IMR-90 (cell line): ENCODE data around the gene MAP2K5. TPM values are rescaled to one million over a fixed set of nuclear protein-coding genes. Genes with fewer than 3 reads are reported as not detected.

Experiments
- ATAC-seq: fragments of 200-7000 bp; cut with Tn5 transposase; 2 replicates; pipeline ENCODE4 v1.9.1; 2020; ENCODE audit warnings: low read depth, mild to moderate bottlenecking, moderate library complexity
- BruUV-seq: library from RNA; stranded (reverse); fragments of 400-500 nt; replicated peaks from 2 replicates; lab custom pipeline; 2021; lab: Mats Ljungman, UMichigan
- CTCF ChIA-PET: fragments of 300-600 bp; formaldehyde crosslinking; extraction: SDS; loops from one replicate; lab custom pipeline; 2021; ENCODE audit warnings: antibody characterized with exemption; lab: Yijun Ruan, JAX
- POLR2A ChIA-PET: fragments of 300-600 bp; sonication (Branson Sonifier 250); formaldehyde crosslinking; loops from one replicate; lab custom pipeline; 2022; ENCODE audit warnings: antibody characterized with exemption; ENCODE audit not compliant: unreplicated experiment; lab: Charles Lee
- DNase-seq: peaks from one replicate; pipeline ENCODE4 v3.0.0; 2013
- H2AFZ ChIP-seq: replicated peaks from 2 replicates; pipeline ENCODE3; 2013; ENCODE audit warnings: low read length, mild to moderate bottlenecking; ENCODE audit not compliant: poor library complexity
- H2AK5ac ChIP-seq: 2 replicates; pipeline ENCODE4 v1.6.1; 2013; ENCODE audit warnings: low read depth, low read length, inconsistent platforms
- H2AK9ac ChIP-seq: replicated peaks from 2 replicates; pipeline ENCODE3; 2013; ENCODE audit warnings: mild to moderate bottlenecking, low read depth, low read length, moderate library complexity; ENCODE audit not compliant: poor library complexity
- H2BK120ac ChIP-seq: 2 replicates; pipeline ENCODE4 v1.6.1; 2013; ENCODE audit warnings: low read depth, low read length, inconsistent platforms
- H2BK15ac ChIP-seq: 3 replicates; pipeline ENCODE4 v1.6.1; 2013; ENCODE audit warnings: low read depth, low read length, inconsistent platforms
- H2BK20ac ChIP-seq: 2 replicates; pipeline ENCODE4 v1.6.1; 2013; ENCODE audit warnings: low read depth, mild to moderate bottlenecking, inconsistent platforms, low read length, moderate library complexity
- H2BK5ac ChIP-seq: 2 replicates; pipeline ENCODE4 v1.6.1; 2013; ENCODE audit warnings: mild to moderate bottlenecking, low read depth, low read length, inconsistent platforms; ENCODE audit not compliant: poor library complexity, severe bottlenecking
- H3K14ac ChIP-seq: replicated peaks from 2 replicates; pipeline ENCODE4 v1.6.1; 2013; ENCODE audit warnings: low read depth, low read length, inconsistent platforms
- H3K18ac ChIP-seq: 2 replicates; pipeline ENCODE4 v1.6.1; 2013; ENCODE audit warnings: low read depth, low read length, control low read depth
- H3K23ac ChIP-seq: 2 replicates; pipeline ENCODE4 v1.6.1; 2013; ENCODE audit warnings: low read depth, low read length, inconsistent platforms
- H3K27ac ChIP-seq: 2 replicates; pipeline ENCODE4 v1.5.1; 2013; ENCODE audit warnings: mild to moderate bottlenecking, control low read depth, low read length; ENCODE audit not compliant: insufficient read depth
- H3K27me3 ChIP-seq: 2 replicates; pipeline ENCODE4 v1.6.1; 2013; ENCODE audit warnings: low read length; ENCODE audit not compliant: control insufficient read depth, insufficient read depth
- H3K36me3 ChIP-seq: 2 replicates; pipeline ENCODE4 v1.6.1; 2013; ENCODE audit warnings: low read length, mixed read lengths; ENCODE audit not compliant: control insufficient read depth, insufficient read depth
- H3K4ac ChIP-seq: 2 replicates; pipeline ENCODE4 v1.6.1; 2013; ENCODE audit warnings: low read depth, low read length, inconsistent platforms
- H3K4me1 ChIP-seq: 2 replicates; pipeline ENCODE4 v1.6.1; 2013; ENCODE audit warnings: low read length, mixed read lengths; ENCODE audit not compliant: control insufficient read depth, insufficient read depth
- H3K4me2 ChIP-seq: 2 replicates; pipeline ENCODE4 v1.6.1; 2013; ENCODE audit warnings: low read depth, mild to moderate bottlenecking, control low read depth, low read length, moderate library complexity
- H3K4me3 ChIP-seq: 2 replicates; pipeline ENCODE4 v1.5.1; 2013; ENCODE audit warnings: low read depth, mild to moderate bottlenecking, control low read depth, low read length, moderate library complexity; ENCODE audit not compliant: insufficient read depth
- H3K56ac ChIP-seq: 2 replicates; pipeline ENCODE4 v1.6.1; 2013; ENCODE audit warnings: low read length, inconsistent platforms; ENCODE audit not compliant: insufficient read depth; ENCODE audit errors: extremely low read depth
- H3K79me1 ChIP-seq, 2 experiments: 2 replicates each; pipeline ENCODE4 v1.6.1; 2013; ENCODE audit warnings: low read length in 2 of 2, inconsistent platforms in 1 of 2, low read depth in 1 of 2
- H3K9ac ChIP-seq: 2 replicates; pipeline ENCODE4 v1.6.1; 2013; ENCODE audit warnings: low read depth, low read length, control low read depth
- H3K9me1 ChIP-seq: 2 replicates; pipeline ENCODE4 v1.6.1; 2013; ENCODE audit warnings: low read length, inconsistent platforms; ENCODE audit not compliant: insufficient read depth
- H3K9me3 ChIP-seq: 2 replicates; pipeline ENCODE4 v1.6.1; 2013; ENCODE audit warnings: low read length; ENCODE audit not compliant: control insufficient read depth, insufficient read depth
- H4K20me1 ChIP-seq: 2 replicates; pipeline ENCODE4 v1.6.1; 2013; ENCODE audit warnings: low read length, inconsistent platforms; ENCODE audit not compliant: insufficient read depth
- H4K5ac ChIP-seq: 2 replicates; pipeline ENCODE4 v1.6.1; 2013; ENCODE audit warnings: mild to moderate bottlenecking, low read depth, low read length, control low read depth
- H4K8ac ChIP-seq, 2 experiments: 2 replicates each; pipeline ENCODE4 v1.6.1; 2013; ENCODE audit warnings: low read depth in 2 of 2, low read length in 2 of 2, control low read depth in 1 of 2, inconsistent platforms in 1 of 2
- H4K91ac ChIP-seq: 2 replicates; pipeline ENCODE4 v1.6.1; 2013; ENCODE audit warnings: low read depth, low read length, inconsistent platforms; ENCODE audit not compliant: insufficient read depth
- BHLHE40 ChIP-seq: fragments of 150-350 bp; IDR thresholded peaks from 2 replicates; pipeline ENCODE4 v1.6.1; 2016; ENCODE audit warnings: mild to moderate bottlenecking, low read depth, low read length
- CEBPB ChIP-seq: IDR thresholded peaks from 2 replicates; pipeline ENCODE4 v1.6.1; 2012; ENCODE audit warnings: low read depth, low read length, improper control_type of control experiment
- CHD1 ChIP-seq: IDR thresholded peaks from 2 replicates; pipeline ENCODE4 v1.6.1; 2012; ENCODE audit warnings: low read depth, low read length, improper control_type of control experiment
- FOS ChIP-seq: fragments of 150-350 bp; IDR thresholded peaks from 2 replicates; pipeline ENCODE4 v1.6.1; 2016; ENCODE audit warnings: low read depth, low read length
- MAFK ChIP-seq: IDR thresholded peaks from 2 replicates; pipeline ENCODE4 v1.6.1; 2012; ENCODE audit warnings: low read depth, low read length, improper control_type of control experiment
- MAZ ChIP-seq: IDR thresholded peaks from 2 replicates; pipeline ENCODE4 v1.6.1; 2012; ENCODE audit warnings: low read depth, mild to moderate bottlenecking, low read length, improper control_type of control experiment, moderate library complexity, borderline replicate concordance
- MXI1 ChIP-seq: IDR thresholded peaks from 2 replicates; pipeline ENCODE4 v1.6.1; 2012; ENCODE audit warnings: low read depth, mild to moderate bottlenecking, low read length, moderate library complexity, borderline replicate concordance
- NFE2L2 ChIP-seq: fragments of 150-350 bp; IDR thresholded peaks from 2 replicates; pipeline ENCODE4 v1.6.1; 2016; ENCODE audit warnings: low read depth, mild to moderate bottlenecking, low read length
- POLR2A ChIP-seq: IDR thresholded peaks from 2 replicates; pipeline ENCODE4 v1.6.1; 2012; ENCODE audit warnings: mild to moderate bottlenecking, low read depth, low read length
- RAD21 ChIP-seq: IDR thresholded peaks from 2 replicates; pipeline ENCODE4 v1.6.1; 2012; ENCODE audit warnings: low read length, improper control_type of control experiment
- RCOR1 ChIP-seq: IDR thresholded peaks from 2 replicates; pipeline ENCODE4 v1.6.1; 2012; ENCODE audit warnings: mild to moderate bottlenecking, low read length, improper control_type of control experiment; ENCODE audit not compliant: insufficient replicate concordance
- RFX5 ChIP-seq: IDR thresholded peaks from 2 replicates; pipeline ENCODE4 v1.8.0; 2012; ENCODE audit warnings: low read depth, mild to moderate bottlenecking, low read length, moderate library complexity
- SMC3 ChIP-seq: fragments of 150-350 bp; IDR thresholded peaks from 2 replicates; pipeline ENCODE4 v1.6.1; 2016; ENCODE audit warnings: low read depth, mild to moderate bottlenecking, antibody characterized with exemption, low read length, moderate library complexity
- WGBS, 2 experiments: methylation state at CpG; one replicate each; pipeline versions ENCODE4 v1.1.5 to v1.1.7; 2013; ENCODE audit warnings: missing lambda C conversion rate in 2 of 2; ENCODE audit not compliant: insufficient read length in 1 of 2; ENCODE audit errors: extremely low coverage in 2 of 2; 5-methylcytosine and 5-hydroxymethylcytosine counted together
- dilution Hi-C: fragments of 300-500 bp; cut with HindIII; formaldehyde crosslinking; loops from one replicate; pipeline ENCODE4 v1.14.3; 2018; ENCODE audit warnings: low sequenced_read_pairs; ENCODE audit not compliant: unreplicated experiment
- in situ Hi-C: fragments of 300-500 bp; cut with MboI; formaldehyde crosslinking; loops from 3 replicates; pipeline ENCODE4 v1.14.3; 2019; ENCODE audit warnings: low sequenced_read_pairs, inconsistent platforms, mixed read lengths
- intact Hi-C: fragments of 100-400 bp; cut with micrococcal nuclease; formaldehyde crosslinking; loops from 2 replicates; pipeline ENCODE4 v1.10.0; 2022
- polyA plus RNA-seq, 3 experiments: library from polyadenylated mRNA; depleted of rRNA; stranded (reverse); fragments of >200 nt; gene quantifications; 2 replicates each; pipeline ENCODE4 v1.2.3, GENCODE V29; 2012; ENCODE audit warnings: low replicate concordance in 1 of 3
- total RNA-seq: library from RNA; depleted of rRNA; stranded (reverse); fragments of >200 nt; gene quantifications from 2 replicates; pipeline ENCODE4 v1.2.3, GENCODE V29; 2012
- TF ChIP-seq, protein P1 (sequence below): conservative IDR thresholded peaks from 2 replicates; pipeline ENCODE4 v1.5.1; 2012; ENCODE audit warnings: mild to moderate bottlenecking, low read depth, low read length, improper control_type of control experiment
- TF ChIP-seq, protein P2 (sequence below): fragments of 150-350 bp; IDR thresholded peaks from 2 replicates; pipeline ENCODE4 v1.6.1; 2017; ENCODE audit warnings: mild to moderate bottlenecking, antibody characterized with exemption, low read length, low read depth
- TF ChIP-seq, protein P3 (sequence below): fragments of 150-350 bp; IDR thresholded peaks from 2 replicates; pipeline ENCODE4 v1.6.1; 2016; ENCODE audit warnings: low read depth, mild to moderate bottlenecking, low read length, moderate library complexity, borderline replicate concordance

The MAP2K5 gene
- total and polyA plus RNA-seq, 2 of the 4 experiments (the other 2 are of a cell fraction): 1.6 to 6.1 TPM

DNA sequence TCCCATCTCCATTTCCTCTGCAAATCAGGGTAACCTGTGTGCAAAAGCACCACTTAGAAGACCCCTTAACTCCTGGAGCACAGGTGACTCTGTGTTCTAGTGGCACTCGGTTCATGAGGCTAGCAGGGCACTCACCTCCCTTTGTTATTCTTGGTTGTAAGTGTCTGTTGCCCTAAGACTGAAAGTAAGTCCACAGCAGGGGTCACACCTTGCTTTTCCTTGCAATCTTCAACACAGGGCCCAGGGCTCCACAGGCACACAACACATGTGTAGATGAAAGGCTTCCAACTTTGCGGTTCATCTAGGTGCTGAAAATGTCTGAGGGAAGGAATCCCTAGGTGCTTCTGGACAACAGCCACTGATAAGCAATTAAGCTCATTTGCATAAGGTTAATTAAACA, 294.5 kb downstream of the MAP2K5 start:
- 0 out of 2 replicates have a peak, but pooled peaks cover 6% of the 10 kb centered on the region for H3K9me1 ChIP-seq
- H3K56ac ChIP-seq: no peak overlapping the region
- in situ Hi-C loops: loop anchor here (5.0 kb wide), 2 partner anchors 380 to 895 kb away; no protein-coding TSS in a partner anchor
- H3K4me3 ChIP-seq: no peak overlapping the region
- no peak overlapping the region for H3K23ac ChIP-seq
- H4K20me1 ChIP-seq: no peaks in the 10 kb centered on the region
- no peak overlapping the region for H3K27ac ChIP-seq
- H3K36me3 ChIP-seq: no peaks in the 10 kb centered on the region
- WGBS, 2 experiments: no CpG with 5 or more reads among the region's 2 CpGs
- no peak overlapping the region for H3K9ac ChIP-seq
- H2BK15ac ChIP-seq: no peak overlapping the region
- no peak overlapping the region for H2AFZ ChIP-seq
- H2BK120ac ChIP-seq: no peak overlapping the region
- no peak overlapping the region for H3K14ac ChIP-seq
- no peaks in the 10 kb centered on the region for H3K79me1 ChIP-seq
- H3K18ac ChIP-seq: no peak overlapping the region
- ATAC-seq (no peak), DNase-seq (no peak)
- H4K5ac ChIP-seq: no peak overlapping the region
- peaks cover 54% of the 10 kb centered on the region for H3K27me3 ChIP-seq
- H4K91ac ChIP-seq: no peak overlapping the region
- no peak overlapping the region for H3K4me2 ChIP-seq
- H2AK9ac ChIP-seq: no peak overlapping the region
- no TSS peak for BruUV-seq
- intact Hi-C loops: loop anchor here (1.0 to 10.0 kb wide), 5 partner anchors 336 to 772 kb away; partner anchors contain the start of gene SMAD3
- H3K4ac ChIP-seq: no peak overlapping the region
- H2AK5ac ChIP-seq: no peak overlapping the region
- POLR2A ChIA-PET: no interaction called here
- TF ChIP-seq MAZ (no peak), POLR2A (no peak), RCOR1 (no peak), MXI1 (no peak), BHLHE40 (no peak), RFX5 (no peak), CHD1 (no peak), CEBPB (no peak), SMC3 (no peak), FOS (no peak), RAD21 (no peak), MAFK (no peak), NFE2L2 (no peak)
- TF ChIP-seq, protein P1, sequence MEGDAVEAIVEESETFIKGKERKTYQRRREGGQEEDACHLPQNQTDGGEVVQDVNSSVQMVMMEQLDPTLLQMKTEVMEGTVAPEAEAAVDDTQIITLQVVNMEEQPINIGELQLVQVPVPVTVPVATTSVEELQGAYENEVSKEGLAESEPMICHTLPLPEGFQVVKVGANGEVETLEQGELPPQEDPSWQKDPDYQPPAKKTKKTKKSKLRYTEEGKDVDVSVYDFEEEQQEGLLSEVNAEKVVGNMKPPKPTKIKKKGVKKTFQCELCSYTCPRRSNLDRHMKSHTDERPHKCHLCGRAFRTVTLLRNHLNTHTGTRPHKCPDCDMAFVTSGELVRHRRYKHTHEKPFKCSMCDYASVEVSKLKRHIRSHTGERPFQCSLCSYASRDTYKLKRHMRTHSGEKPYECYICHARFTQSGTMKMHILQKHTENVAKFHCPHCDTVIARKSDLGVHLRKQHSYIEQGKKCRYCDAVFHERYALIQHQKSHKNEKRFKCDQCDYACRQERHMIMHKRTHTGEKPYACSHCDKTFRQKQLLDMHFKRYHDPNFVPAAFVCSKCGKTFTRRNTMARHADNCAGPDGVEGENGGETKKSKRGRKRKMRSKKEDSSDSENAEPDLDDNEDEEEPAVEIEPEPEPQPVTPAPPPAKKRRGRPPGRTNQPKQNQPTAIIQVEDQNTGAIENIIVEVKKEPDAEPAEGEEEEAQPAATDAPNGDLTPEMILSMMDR: no peak
- TF ChIP-seq, protein P2, sequence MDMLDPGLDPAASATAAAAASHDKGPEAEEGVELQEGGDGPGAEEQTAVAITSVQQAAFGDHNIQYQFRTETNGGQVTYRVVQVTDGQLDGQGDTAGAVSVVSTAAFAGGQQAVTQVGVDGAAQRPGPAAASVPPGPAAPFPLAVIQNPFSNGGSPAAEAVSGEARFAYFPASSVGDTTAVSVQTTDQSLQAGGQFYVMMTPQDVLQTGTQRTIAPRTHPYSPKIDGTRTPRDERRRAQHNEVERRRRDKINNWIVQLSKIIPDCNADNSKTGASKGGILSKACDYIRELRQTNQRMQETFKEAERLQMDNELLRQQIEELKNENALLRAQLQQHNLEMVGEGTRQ: no peak
- TF ChIP-seq, protein P3, sequence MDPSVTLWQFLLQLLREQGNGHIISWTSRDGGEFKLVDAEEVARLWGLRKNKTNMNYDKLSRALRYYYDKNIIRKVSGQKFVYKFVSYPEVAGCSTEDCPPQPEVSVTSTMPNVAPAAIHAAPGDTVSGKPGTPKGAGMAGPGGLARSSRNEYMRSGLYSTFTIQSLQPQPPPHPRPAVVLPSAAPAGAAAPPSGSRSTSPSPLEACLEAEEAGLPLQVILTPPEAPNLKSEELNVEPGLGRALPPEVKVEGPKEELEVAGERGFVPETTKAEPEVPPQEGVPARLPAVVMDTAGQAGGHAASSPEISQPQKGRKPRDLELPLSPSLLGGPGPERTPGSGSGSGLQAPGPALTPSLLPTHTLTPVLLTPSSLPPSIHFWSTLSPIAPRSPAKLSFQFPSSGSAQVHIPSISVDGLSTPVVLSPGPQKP: no peak
- no peak overlapping the region for H2BK5ac ChIP-seq
- peaks cover 4% of the 10 kb centered on the region; the same call in 1 of the 2 replicates for H3K4me1 ChIP-seq
- H3K9me3 ChIP-seq: no peaks in the 10 kb centered on the region
- H4K8ac ChIP-seq: no peak overlapping the region
- CTCF ChIA-PET: interaction anchor here (2.1 kb wide), 1 partner anchor 380 kb away, joined by 7 read pairs; no protein-coding TSS in a partner anchor
- no peak overlapping the region for H2BK20ac ChIP-seq
- dilution Hi-C loops: no loop called here
